Measurements from ENCODE around the gene NLGN1.
"Not testable (repeated sequence)": the region's sequence is repeated elsewhere in the genome, so short reads cannot be mapped to it uniquely, and the experiment has no call there.

Gene NLGN1

GRCh38 chr3:173529062-173529711, 131.6 kb downstream of the NLGN1 start:
- Histone ChIP-seq H2BK12ac (ENCODE audit: low read length) (no peak overlapping the region), H3K36me3 (ENCODE audit: control insufficient read depth in 1 of 2, insufficient read depth in 2 of 2, low read length in 2 of 2) (no peaks in the 10 kb centered on the region), H2AFZ (ENCODE audit: insufficient read depth, low read length, poor library complexity) (no peak overlapping the region), H4K12ac (ENCODE audit: low read depth, low read length) (no peak overlapping the region), H3K79me1 (ENCODE audit: low read length) (no peaks in the 10 kb centered on the region), H3K23ac (ENCODE audit: low read length) (no peak overlapping the region), H4K8ac (ENCODE audit: low read depth, low read length) (no peak overlapping the region), H3K9me3 (ENCODE audit: insufficient read depth, low read depth, low read length) (no peaks in the 10 kb centered on the region), H3K4me2 (ENCODE audit: low read length) (no peak overlapping the region), H3K4ac (ENCODE audit: low read depth, low read length) (no peak overlapping the region), H3K4me3 (ENCODE audit: low read depth, low read length) (no peak overlapping the region), H3K27ac (ENCODE audit: low read depth, low read length) (no peak overlapping the region), H4K91ac (ENCODE audit: low read depth, low read length) (no peak overlapping the region), H2BK120ac (ENCODE audit: insufficient read depth, low read length, poor library complexity) (no peak overlapping the region), H2AK5ac (ENCODE audit: low read length) (no peak overlapping the region), H3K9ac (ENCODE audit: low read length) (no peak overlapping the region), H3K18ac (ENCODE audit: low read length) (no peak overlapping the region), H3K79me2 (ENCODE audit: control insufficient read depth, insufficient read depth, low read length, poor library complexity) (no peaks in the 10 kb centered on the region), H3K14ac (ENCODE audit: low read length) (no peak overlapping the region), H2BK5ac (ENCODE audit: low read depth, low read length, poor library complexity) (no peak overlapping the region), H3K27me3 (ENCODE audit: insufficient read depth, low read length) (no peaks in the 10 kb centered on the region), H3K4me1 (ENCODE audit: control insufficient read depth in 1 of 2, insufficient read depth in 2 of 2, low read length in 2 of 2) (no peaks in the 10 kb centered on the region)
- WGBS (ENCODE audit: extremely low coverage, insufficient coverage, insufficient read length) = no CpG with 5 or more reads among the region's 8 CpGs
- DNase-seq = peak; percentile 42 to 72

- Histone ChIP-seq H3K4ac (ENCODE audit: low read depth, low read length) (no peak overlapping the region), H3K79me2 (ENCODE audit: control insufficient read depth, insufficient read depth, low read length, poor library complexity) (no peaks in the 10 kb centered on the region), H3K27me3 (ENCODE audit: insufficient read depth, low read length) (no peaks in the 10 kb centered on the region)
These were observed 134.1 kb downstream of the NLGN1 start for GRCh38 chr3:173531602-173532001.

GRCh38 chr3:173538410-173538809, 140.9 kb downstream of the NLGN1 start:
- Histone ChIP-seq H3K9me3 (ENCODE audit: insufficient read depth, low read depth, low read length) (no peaks in the 10 kb centered on the region), H2AFZ (ENCODE audit: insufficient read depth, low read length, poor library complexity) (no peak overlapping the region), H2BK5ac (ENCODE audit: low read depth, low read length, poor library complexity) (no peak overlapping the region), H3K4ac (ENCODE audit: low read depth, low read length) (no peak overlapping the region), H3K79me1 (ENCODE audit: low read length) (no peaks in the 10 kb centered on the region), H2BK12ac (ENCODE audit: low read length) (no peak overlapping the region), H4K12ac (ENCODE audit: low read depth, low read length) (no peak overlapping the region), H3K4me1 (ENCODE audit: control insufficient read depth in 1 of 2, insufficient read depth in 2 of 2, low read length in 2 of 2) (no peaks in the 10 kb centered on the region), H3K36me3 (ENCODE audit: control insufficient read depth in 1 of 2, insufficient read depth in 2 of 2, low read length in 2 of 2) (no peaks in the 10 kb centered on the region), H3K4me2 (ENCODE audit: low read length) (no peak overlapping the region), H3K79me2 (ENCODE audit: control insufficient read depth, insufficient read depth, low read length, poor library complexity) (no peaks in the 10 kb centered on the region), H3K9ac (ENCODE audit: low read length) (no peak overlapping the region), H3K27me3 (ENCODE audit: insufficient read depth, low read length) (no peaks in the 10 kb centered on the region), H2BK120ac (ENCODE audit: insufficient read depth, low read length, poor library complexity) (no peak overlapping the region), H3K27ac (ENCODE audit: low read depth, low read length) (no peak overlapping the region), H4K91ac (ENCODE audit: low read depth, low read length) (no peak overlapping the region), H2AK5ac (ENCODE audit: low read length) (no peak overlapping the region), H3K18ac (ENCODE audit: low read length) (no peak overlapping the region), H3K14ac (ENCODE audit: low read length) (no peak overlapping the region), H3K23ac (ENCODE audit: low read length) (no peak overlapping the region), H3K4me3 (ENCODE audit: low read depth, low read length) (no peak overlapping the region), H4K8ac (ENCODE audit: low read depth, low read length) (no peak overlapping the region)
- no CpG with 5 or more reads among the region's 5 CpGs for WGBS (ENCODE audit: extremely low coverage, insufficient coverage, insufficient read length)
- peak in 1 of 2 donors; percentile 7 for DNase-seq

More at GRCh38 chr3:173531602-173532001, 134.1 kb downstream of the NLGN1 start:
- Histone ChIP-seq H2BK5ac (ENCODE audit: low read depth, low read length, poor library complexity) (no peak overlapping the region), H4K12ac (ENCODE audit: low read depth, low read length) (no peak overlapping the region), H3K9me3 (ENCODE audit: insufficient read depth, low read depth, low read length) (no peaks in the 10 kb centered on the region), H2BK120ac (ENCODE audit: insufficient read depth, low read length, poor library complexity) (no peak overlapping the region), H3K4me2 (ENCODE audit: low read length) (no peak overlapping the region), H3K4me3 (ENCODE audit: low read depth, low read length) (no peak overlapping the region), H3K4me1 (ENCODE audit: control insufficient read depth in 1 of 2, insufficient read depth in 2 of 2, low read length in 2 of 2) (no peaks in the 10 kb centered on the region), H3K36me3 (ENCODE audit: control insufficient read depth in 1 of 2, insufficient read depth in 2 of 2, low read length in 2 of 2) (no peaks in the 10 kb centered on the region), H2AK5ac (ENCODE audit: low read length) (no peak overlapping the region), H3K18ac (ENCODE audit: low read length) (no peak overlapping the region), H4K8ac (ENCODE audit: low read depth, low read length) (no peak overlapping the region), H2BK12ac (ENCODE audit: low read length) (no peak overlapping the region), H3K14ac (ENCODE audit: low read length) (no peak overlapping the region), H3K27ac (ENCODE audit: low read depth, low read length) (no peak overlapping the region), H3K79me1 (ENCODE audit: low read length) (no peaks in the 10 kb centered on the region), H4K91ac (ENCODE audit: low read depth, low read length) (no peak overlapping the region), H3K9ac (ENCODE audit: low read length) (no peak overlapping the region), H3K23ac (ENCODE audit: low read length) (no peak overlapping the region), H2AFZ (ENCODE audit: insufficient read depth, low read length, poor library complexity) (no peak overlapping the region)
- WGBS (ENCODE audit: extremely low coverage, insufficient coverage, insufficient read length) = no CpG with 5 or more reads among the region's 1 CpG
- no peak for DNase-seq

- H4K91ac ChIP-seq (ENCODE audit: low read depth, low read length); H3K4me3 ChIP-seq (ENCODE audit: low read depth, low read length); H3K79me1 ChIP-seq (ENCODE audit: low read length); H2BK5ac ChIP-seq (ENCODE audit: low read depth, low read length, poor library complexity); H2BK12ac ChIP-seq (ENCODE audit: low read length); H3K27ac ChIP-seq (ENCODE audit: low read depth, low read length); H3K4ac ChIP-seq (ENCODE audit: low read depth, low read length); DNase-seq; H3K79me2 ChIP-seq (ENCODE audit: control insufficient read depth, insufficient read depth, low read length, poor library complexity); H3K9me3 ChIP-seq (ENCODE audit: insufficient read depth, low read depth, low read length); H4K8ac ChIP-seq (ENCODE audit: low read depth, low read length); H2AK5ac ChIP-seq (ENCODE audit: low read length); H3K4me1 ChIP-seq (ENCODE audit: control insufficient read depth in 1 of 2, insufficient read depth in 2 of 2, low read length in 2 of 2); H3K14ac ChIP-seq (ENCODE audit: low read length); H3K9ac ChIP-seq (ENCODE audit: low read length); H3K36me3 ChIP-seq (ENCODE audit: control insufficient read depth in 1 of 2, insufficient read depth in 2 of 2, low read length in 2 of 2); H4K12ac ChIP-seq (ENCODE audit: low read depth, low read length); H3K18ac ChIP-seq (ENCODE audit: low read length); H3K27me3 ChIP-seq (ENCODE audit: insufficient read depth, low read length); H2BK120ac ChIP-seq (ENCODE audit: insufficient read depth, low read length, poor library complexity); H3K4me2 ChIP-seq (ENCODE audit: low read length); H3K23ac ChIP-seq (ENCODE audit: low read length); H2AFZ ChIP-seq (ENCODE audit: insufficient read depth, low read length, poor library complexity): not testable (repeated sequence)
- no CpG with 5 or more reads among the region's 2 CpGs for WGBS (ENCODE audit: extremely low coverage, insufficient coverage, insufficient read length)
These were observed 148.0 kb downstream of the NLGN1 start for GRCh38 chr3:173545590-173545989.
